ENCODE measurements around the gene SPPL2B.

Gene SPPL2B

GRCh38 chr19:2356036-2356646 is 27.7 kb downstream of the SPPL2B start:
- no peak for DNase-seq

- no peak for DNase-seq
These were observed 29.1 kb downstream of the SPPL2B start for GRCh38 chr19:2357279-2358206.

DNA sequence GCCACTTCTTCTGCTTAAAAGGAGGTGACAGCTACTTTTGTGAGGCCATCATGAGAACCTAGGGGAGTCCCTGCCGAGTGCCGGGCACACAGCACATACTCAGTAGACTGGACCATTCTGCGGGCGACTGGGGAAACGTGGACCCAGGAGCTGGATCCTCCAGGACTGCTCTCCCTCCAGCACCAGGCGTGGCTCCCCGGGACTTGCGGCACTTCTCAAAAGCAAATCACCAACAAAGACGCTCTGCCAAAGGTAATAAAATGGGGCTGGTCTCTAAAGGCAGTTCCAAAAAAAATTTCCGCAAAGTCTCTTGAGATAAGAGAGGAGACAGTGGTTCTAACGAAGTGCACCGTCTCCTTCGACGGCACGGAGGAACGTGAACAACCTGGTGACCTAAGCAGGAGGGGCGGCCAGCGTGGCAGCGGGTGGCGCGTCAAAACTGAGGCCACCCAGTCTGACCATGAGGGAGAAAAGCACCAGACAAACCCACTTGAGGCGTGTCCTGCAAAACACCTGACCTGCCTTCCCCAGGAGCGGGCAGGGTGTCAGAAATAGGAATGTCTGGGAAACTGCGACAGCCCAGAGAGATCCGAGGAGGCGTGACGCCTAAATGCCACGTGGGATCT is 30.2 kb downstream of the SPPL2B start:
- no peak for DNase-seq

DNA sequence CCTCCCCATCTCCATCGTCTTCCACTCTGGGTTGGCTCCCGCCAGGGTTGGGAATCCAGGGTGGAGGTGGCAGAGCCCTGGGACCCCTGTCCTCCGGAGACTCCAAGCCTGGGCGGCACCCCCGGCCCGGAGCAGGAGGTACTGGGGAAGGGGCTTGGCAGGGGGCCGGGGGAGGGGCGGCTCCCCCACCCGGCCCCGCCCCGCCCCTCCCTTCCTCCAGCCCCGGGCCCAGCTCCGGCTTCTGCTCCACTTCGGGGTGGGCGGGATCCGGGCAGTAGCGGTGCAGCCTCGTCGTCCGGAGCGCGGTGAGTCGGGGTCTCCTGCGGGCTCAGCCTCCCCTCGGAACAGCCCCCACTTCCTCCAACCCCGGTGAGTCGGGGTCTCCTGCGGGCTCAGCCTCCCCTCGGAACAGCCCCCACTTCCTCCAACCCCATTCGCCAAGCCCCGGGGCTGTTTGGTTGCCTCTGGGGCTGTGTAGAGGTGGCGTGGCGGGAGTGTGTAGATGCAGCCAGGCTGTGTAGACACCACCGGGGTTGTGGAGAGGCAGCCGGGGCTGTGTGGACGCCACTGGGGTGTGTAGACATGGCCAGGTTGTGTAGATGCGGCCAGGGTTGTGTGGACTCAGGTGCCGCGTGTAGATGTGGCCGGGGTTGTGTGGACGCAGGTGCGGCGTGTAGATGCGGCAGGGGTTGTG is 31.7 kb downstream of the SPPL2B start, which contains the start of gene TMPRSS9:
Gene TMPRSS9, plus strand, starts transcription at position 274 of the 694 bp plus-strand sequence. CDS start 29,521 bp downstream, outside the sequence.
- DNase-seq, result no peak

GRCh38 chr19:2360833-2361232 is 32.3 kb downstream of the SPPL2B start:
- DNase-seq, result no peak

- DNase-seq, result no peak
These were observed 33.0 kb downstream of the SPPL2B start for GRCh38 chr19:2361246-2362045.

GRCh38 chr19:2362046-2362969 is 33.8 kb downstream of the SPPL2B start:
- no peak for DNase-seq

DNA sequence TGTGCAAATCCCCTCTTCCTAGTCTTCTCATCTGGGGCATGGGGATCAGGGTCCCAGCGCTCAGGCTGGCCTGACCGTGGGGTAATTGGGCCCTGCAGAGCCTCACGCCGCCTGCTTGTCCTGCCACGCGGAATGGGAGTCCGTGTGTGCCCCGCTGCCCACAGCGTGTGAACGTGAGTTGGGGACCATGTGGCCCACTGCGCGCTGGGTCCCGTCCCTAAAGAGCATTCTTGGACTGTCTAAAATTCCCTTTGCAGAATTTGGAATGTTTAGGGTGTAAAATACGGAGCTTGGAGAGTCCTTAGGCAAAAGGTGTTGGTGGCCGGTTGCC is 34.5 kb downstream of the SPPL2B start:
- DNase-seq, result no peak

DNA sequence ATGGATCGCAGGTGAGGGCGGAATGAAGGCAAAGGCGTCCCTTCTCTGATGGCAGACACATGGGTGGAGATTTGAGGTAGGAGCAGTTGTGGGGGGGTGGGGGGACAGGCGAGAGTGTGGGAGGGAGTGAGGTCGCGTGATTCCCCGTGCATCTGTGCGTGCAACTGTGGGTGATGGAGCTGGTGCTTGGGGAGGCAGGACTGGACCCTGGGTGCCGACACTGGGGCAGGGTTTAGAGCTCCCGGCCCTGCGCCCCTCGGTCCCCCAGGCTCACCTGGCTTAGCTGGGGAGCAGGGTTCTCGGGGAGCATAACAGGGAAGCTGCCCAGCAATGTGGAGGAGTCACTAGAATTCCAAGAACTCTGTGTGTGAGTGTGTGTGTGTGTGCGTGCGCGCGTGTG is 34.9 kb downstream of the SPPL2B start:
- no peak for DNase-seq

- DNase-seq, result no peak
These were observed 36.9 kb downstream of the SPPL2B start for GRCh38 chr19:2365201-2365970.

- no peak for DNase-seq
These were observed 43.2 kb downstream of the SPPL2B start for GRCh38 chr19:2371656-2372055.

DNA sequence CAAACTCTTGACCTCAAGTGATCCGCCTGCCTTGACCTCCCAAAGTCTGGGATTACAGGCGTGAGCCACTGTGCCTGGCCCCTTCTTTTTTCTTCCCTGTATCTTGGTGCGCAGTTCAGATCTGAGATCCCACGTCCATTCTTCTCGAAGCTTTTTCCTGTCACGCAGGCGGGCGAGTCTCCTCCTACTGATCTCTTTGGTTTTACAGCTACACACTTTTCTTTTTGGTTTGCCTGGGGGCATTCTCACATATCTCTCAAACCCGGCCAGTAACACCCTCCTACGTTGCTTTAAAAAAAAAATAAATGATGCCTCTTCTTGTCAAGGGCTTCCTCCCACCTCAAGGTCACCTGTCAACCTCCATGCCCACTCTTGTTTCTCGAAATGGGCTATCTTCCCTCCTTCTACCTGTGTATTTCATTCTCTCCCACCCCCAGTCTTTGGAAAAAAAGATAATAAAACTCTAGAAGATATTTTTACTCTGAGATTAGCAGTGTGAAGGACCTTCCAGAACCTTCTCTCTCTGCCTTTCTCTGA is 43.7 kb downstream of the SPPL2B start:
- no peak for DNase-seq

- no peak for DNase-seq
These were observed 46.3 kb downstream of the SPPL2B start for GRCh38 chr19:2374808-2375207.

- DNase-seq, result no peak
These were observed 47.1 kb downstream of the SPPL2B start for GRCh38 chr19:2375353-2376121.

- DNase-seq, result no peak
These were observed 48.5 kb downstream of the SPPL2B start for GRCh38 chr19:2376784-2377519.

DNA sequence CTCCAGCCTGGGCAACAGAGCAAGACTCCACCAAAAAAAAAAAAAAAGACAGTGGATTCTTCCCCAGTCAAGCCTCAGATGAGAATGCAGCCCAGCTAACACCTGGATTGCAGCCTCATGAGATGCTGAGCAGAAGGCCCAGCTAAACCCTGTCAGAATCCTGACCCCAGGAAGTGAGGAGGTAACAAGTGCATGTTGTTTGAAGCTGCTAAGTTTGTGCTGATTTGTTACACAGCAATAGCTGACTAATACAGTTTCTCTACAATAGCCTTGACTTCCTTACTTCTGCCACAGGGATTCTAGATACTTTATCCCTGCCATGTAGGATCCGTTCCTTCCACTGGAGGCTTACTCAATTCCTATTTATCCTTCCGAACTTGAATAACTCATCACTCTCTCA is 52.1 kb downstream of the SPPL2B start:
- no peak for DNase-seq

DNA sequence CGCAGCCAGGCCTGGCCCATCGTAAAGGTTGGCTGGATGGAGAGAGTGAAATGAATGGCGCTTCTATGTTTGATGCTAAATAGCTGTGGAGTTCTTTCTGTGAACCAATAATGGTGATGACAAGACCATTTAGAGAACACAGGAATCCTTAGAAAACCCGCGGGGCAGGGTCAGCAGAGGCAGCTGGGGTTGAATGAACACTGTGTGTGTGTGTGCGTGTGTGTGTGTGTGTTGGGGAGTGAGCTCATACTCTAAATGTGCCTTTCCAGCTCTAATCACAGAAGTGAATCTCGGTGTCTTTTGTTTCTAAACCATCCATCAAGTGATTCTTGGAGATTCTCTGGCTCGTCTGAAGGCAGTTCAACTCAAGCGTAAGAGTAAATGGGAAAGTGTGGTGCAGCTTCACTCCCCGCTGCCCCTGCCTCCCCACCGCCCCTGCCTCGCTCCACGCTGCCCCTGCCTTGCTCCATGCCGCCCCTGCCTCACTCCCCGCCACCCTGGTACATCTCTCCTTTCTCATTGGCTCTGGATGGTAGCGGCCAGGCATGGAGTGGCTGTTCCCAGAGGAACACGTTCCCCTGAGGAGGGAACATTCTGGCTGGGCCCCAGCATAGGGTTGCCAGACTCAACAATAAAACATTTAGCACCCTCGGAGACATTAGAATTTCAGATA is 52.8 kb downstream of the SPPL2B start:
- no peak for DNase-seq

Data from NCI-H526 (cell line).